Measurements from ENCODE around the gene CAPN9.

Gene CAPN9

DNA sequence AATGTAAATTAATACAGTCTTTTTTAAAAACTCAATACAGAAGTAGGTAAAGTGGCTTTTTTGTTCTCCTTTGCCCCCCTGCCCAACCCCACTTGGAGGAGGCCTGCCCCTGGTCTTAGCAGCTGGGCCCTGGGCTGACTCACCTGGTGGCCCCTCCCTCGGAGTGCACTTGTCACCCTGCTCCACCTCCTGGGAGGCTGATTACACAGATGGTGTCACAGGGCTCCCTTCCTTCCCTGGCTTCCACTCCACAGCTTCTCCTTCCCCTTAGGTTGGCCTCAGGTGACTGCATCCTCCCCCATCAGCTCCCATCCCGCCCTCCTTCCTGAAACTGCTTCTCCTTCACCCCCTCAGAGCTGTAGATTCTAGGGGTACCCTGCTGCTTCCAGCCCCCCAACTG is 11.7 kb upstream of the CAPN9 start:
- Histone ChIP-seq H3K4me3 (ENCODE audit: low read depth, low read length, poor library complexity, severe bottlenecking) (no peak overlapping the region), H3K4me1 (ENCODE audit: insufficient read depth, low read length, severe bottlenecking) (no peaks in the 10 kb centered on the region), H3K27ac (ENCODE audit: low read depth, low read length, poor library complexity, severe bottlenecking) (no peak overlapping the region), H3K27me3 (ENCODE audit: insufficient read depth, low read length) (no peaks in the 10 kb centered on the region), H3K9me2 (ENCODE audit: low read depth, low read length) (no peaks in the 10 kb centered on the region), H3F3A (ENCODE audit: insufficient read depth, low read length) (no peaks in the 10 kb centered on the region), H3K9ac (ENCODE audit: low read length) (no peak overlapping the region), H4K20me1 (ENCODE audit: insufficient read depth, low read length) (no peaks in the 10 kb centered on the region), H3K79me2 (ENCODE audit: insufficient read depth, low read length) (no peaks in the 10 kb centered on the region), H3K36me3 (ENCODE audit: insufficient read depth, low read length) (no peaks in the 10 kb centered on the region), H2AFZ (ENCODE audit: low read length) (no peak overlapping the region), H3K4me2 (ENCODE audit: low read length) (no peak overlapping the region), H3K9me3 (ENCODE audit: low read length) (0 out of 2 replicates have a peak, but pooled peaks cover 2% of the 10 kb centered on the region)
- TF ChIP-seq, protein P1, sequence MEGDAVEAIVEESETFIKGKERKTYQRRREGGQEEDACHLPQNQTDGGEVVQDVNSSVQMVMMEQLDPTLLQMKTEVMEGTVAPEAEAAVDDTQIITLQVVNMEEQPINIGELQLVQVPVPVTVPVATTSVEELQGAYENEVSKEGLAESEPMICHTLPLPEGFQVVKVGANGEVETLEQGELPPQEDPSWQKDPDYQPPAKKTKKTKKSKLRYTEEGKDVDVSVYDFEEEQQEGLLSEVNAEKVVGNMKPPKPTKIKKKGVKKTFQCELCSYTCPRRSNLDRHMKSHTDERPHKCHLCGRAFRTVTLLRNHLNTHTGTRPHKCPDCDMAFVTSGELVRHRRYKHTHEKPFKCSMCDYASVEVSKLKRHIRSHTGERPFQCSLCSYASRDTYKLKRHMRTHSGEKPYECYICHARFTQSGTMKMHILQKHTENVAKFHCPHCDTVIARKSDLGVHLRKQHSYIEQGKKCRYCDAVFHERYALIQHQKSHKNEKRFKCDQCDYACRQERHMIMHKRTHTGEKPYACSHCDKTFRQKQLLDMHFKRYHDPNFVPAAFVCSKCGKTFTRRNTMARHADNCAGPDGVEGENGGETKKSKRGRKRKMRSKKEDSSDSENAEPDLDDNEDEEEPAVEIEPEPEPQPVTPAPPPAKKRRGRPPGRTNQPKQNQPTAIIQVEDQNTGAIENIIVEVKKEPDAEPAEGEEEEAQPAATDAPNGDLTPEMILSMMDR (IDR thresholded peaks at IDR 0.05; ENCODE audit: low read length), result no peak
- no peak for TF ChIP-seq EZH2 (IDR thresholded peaks at IDR 0.05; ENCODE audit: borderline replicate concordance, low read length)

GRCh38 chr1:230737622-230738262 is 9.4 kb upstream of the CAPN9 start:
- H3K27me3 ChIP-seq (ENCODE audit: insufficient read depth, low read length), result no peaks in the 10 kb centered on the region
- no peak overlapping the region for H3K4me2 ChIP-seq (ENCODE audit: low read length)
- H3K9ac ChIP-seq (ENCODE audit: low read length), result no peak overlapping the region
- no peaks in the 10 kb centered on the region for H3K9me2 ChIP-seq (ENCODE audit: low read depth, low read length)
- no peak overlapping the region for H2AFZ ChIP-seq (ENCODE audit: low read length)
- H3K79me2 ChIP-seq (ENCODE audit: insufficient read depth, low read length), result no peaks in the 10 kb centered on the region
- H4K20me1 ChIP-seq (ENCODE audit: insufficient read depth, low read length), result no peaks in the 10 kb centered on the region
- no peak overlapping the region for H3K4me3 ChIP-seq (ENCODE audit: low read depth, low read length, poor library complexity, severe bottlenecking)
- H3K9me3 ChIP-seq (ENCODE audit: low read length), result 0 out of 2 replicates have a peak, but pooled peaks cover 2% of the 10 kb centered on the region
- TF ChIP-seq, protein P1 (IDR thresholded peaks at IDR 0.05; ENCODE audit: low read length), result no peak
- TF ChIP-seq EZH2 (IDR thresholded peaks at IDR 0.05; ENCODE audit: borderline replicate concordance, low read length), result no peak
- no peaks in the 10 kb centered on the region for H3K4me1 ChIP-seq (ENCODE audit: insufficient read depth, low read length, severe bottlenecking)
- no peaks in the 10 kb centered on the region for H3K36me3 ChIP-seq (ENCODE audit: insufficient read depth, low read length)
- no peaks in the 10 kb centered on the region for H3F3A ChIP-seq (ENCODE audit: insufficient read depth, low read length)
- H3K27ac ChIP-seq (ENCODE audit: low read depth, low read length, poor library complexity, severe bottlenecking), result no peak overlapping the region

DNA sequence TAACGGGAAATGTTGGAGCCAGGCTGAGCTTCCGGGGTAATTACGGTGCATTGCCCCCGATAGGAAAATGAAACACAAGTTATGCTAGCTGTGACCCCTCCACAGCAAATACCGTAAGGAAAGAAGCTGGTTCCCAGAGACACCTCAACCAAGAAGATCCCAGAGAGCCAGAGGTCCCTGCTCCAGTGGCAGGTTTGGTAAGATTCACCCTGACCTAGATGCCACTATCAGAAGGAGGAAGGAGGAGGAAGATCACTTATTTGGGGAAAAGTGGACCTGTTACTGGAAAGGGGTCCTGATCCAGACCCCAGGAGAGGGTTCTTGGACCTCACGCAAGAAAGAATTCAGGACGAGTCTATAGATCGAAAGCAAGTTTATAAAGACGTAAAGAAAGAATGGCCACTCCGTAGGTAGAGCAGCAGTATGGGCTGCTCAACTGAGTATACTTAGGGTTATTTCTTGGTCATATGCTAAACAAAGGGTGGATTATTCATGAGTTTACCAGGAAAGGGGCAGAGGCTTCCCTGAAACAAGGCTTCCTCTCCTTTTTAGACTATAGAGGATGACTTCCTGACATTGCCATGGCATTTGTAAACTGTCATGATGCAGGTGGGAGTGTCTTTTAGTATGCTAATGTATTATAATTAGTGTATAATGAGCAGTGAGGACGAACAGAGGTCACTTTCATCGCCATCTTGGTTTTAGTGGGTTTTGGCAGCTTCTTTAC is 7.5 kb upstream of the CAPN9 start:
- no peak overlapping the region for H3K4me2 ChIP-seq (ENCODE audit: low read length)

More for the DNA sequence above, 7.5 kb upstream of the CAPN9 start:
- no peaks in the 10 kb centered on the region for H4K20me1 ChIP-seq (ENCODE audit: insufficient read depth, low read length)
- no peak overlapping the region for H3K4me3 ChIP-seq (ENCODE audit: low read depth, low read length, poor library complexity, severe bottlenecking)
- H3K27ac ChIP-seq (ENCODE audit: low read depth, low read length, poor library complexity, severe bottlenecking), result no peak overlapping the region
- H3K9me3 ChIP-seq (ENCODE audit: low read length), result 0 out of 2 replicates have a peak, but pooled peaks cover 2% of the 10 kb centered on the region
- H3K79me2 ChIP-seq (ENCODE audit: insufficient read depth, low read length), result no peaks in the 10 kb centered on the region
- no peak for TF ChIP-seq EZH2 (IDR thresholded peaks at IDR 0.05; ENCODE audit: borderline replicate concordance, low read length)
- TF ChIP-seq, protein P1 (IDR thresholded peaks at IDR 0.05; ENCODE audit: low read length), result no peak
- H3K36me3 ChIP-seq (ENCODE audit: insufficient read depth, low read length), result no peaks in the 10 kb centered on the region
- no peaks in the 10 kb centered on the region for H3K27me3 ChIP-seq (ENCODE audit: insufficient read depth, low read length)
- no peak overlapping the region for H2AFZ ChIP-seq (ENCODE audit: low read length)
- H3F3A ChIP-seq (ENCODE audit: insufficient read depth, low read length), result no peaks in the 10 kb centered on the region
- no peak overlapping the region for H3K9ac ChIP-seq (ENCODE audit: low read length)
- H3K4me1 ChIP-seq (ENCODE audit: insufficient read depth, low read length, severe bottlenecking), result no peaks in the 10 kb centered on the region
- H3K9me2 ChIP-seq (ENCODE audit: low read depth, low read length), result no peaks in the 10 kb centered on the region

Measured in OCI-LY1 (cell line).